HG02642 (cell line): ENCODE data around the gene TSPAN9.

Source experiments
- ATAC-seq: cut with Tn5 transposase; IDR thresholded peaks from one replicate; pipeline ENCODE4 v1.9.1; 2021; ENCODE audit warnings: mild to moderate bottlenecking; ENCODE audit not compliant: unreplicated experiment, poor library complexity

The TSPAN9 gene

GRCh38 chr12:3257411-3257810 is 180.2 kb downstream of the TSPAN9 start:
- ATAC-seq, result no peak

GRCh38 chr12:3259973-3260372 is 182.8 kb downstream of the TSPAN9 start:
- no peak for ATAC-seq

DNA sequence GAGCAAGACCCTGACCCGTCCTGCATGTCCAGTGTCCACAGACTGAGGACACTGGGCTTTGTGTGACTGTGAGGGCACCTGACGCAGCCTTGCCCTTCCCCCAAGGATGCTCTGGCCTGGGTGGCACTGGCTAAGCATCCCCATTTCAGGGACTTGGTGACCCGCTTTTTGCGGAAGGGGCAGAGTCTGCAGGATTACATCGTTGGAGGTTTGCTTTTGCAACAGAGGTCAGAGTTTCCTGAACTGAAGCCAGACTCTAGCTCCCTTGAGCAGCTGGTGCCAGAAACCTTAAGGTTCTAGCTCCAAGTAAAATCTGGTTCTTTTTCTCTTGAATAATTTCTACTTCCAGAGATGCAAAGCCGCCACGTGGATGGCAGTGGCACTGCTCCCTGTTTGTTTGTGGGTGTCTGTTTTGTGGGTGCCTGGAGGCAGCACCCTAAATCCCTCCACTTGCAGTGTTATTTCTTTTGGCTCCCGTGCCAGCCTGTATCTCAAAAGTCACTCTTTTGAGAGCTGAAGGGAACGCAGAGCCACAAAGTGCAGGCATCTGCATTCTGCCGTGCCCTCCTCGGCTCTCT is 184.7 kb downstream of the TSPAN9 start:
- ATAC-seq, result no peak

DNA sequence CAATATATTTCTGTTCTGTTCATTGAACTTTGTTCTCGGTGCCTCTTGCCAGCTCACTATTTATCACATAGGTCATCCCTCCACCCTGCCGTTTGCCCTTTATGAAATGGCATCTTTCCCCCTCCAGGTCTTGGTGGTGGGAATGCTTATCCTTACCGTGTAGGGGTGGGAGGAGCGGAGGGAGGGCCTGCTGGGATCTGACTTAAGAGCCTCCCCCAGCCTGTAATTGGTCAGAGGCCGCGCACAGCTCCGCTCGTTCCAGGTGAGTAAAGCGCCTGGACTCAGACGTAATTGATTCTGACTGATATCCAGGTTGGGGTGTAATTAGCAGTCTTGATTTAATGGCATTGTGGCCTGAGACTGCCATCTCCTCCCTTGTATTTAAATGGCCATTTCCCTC is 185.3 kb downstream of the TSPAN9 start:
- no peak for ATAC-seq

- ATAC-seq, result no peak
These were observed 186.1 kb downstream of the TSPAN9 start for GRCh38 chr12:3263282-3263681.

- no peak for ATAC-seq
These were observed 187.1 kb downstream of the TSPAN9 start for GRCh38 chr12:3263939-3264922.

GRCh38 chr12:3265406-3265805 is 188.2 kb downstream of the TSPAN9 start:
- ATAC-seq, result no peak

DNA sequence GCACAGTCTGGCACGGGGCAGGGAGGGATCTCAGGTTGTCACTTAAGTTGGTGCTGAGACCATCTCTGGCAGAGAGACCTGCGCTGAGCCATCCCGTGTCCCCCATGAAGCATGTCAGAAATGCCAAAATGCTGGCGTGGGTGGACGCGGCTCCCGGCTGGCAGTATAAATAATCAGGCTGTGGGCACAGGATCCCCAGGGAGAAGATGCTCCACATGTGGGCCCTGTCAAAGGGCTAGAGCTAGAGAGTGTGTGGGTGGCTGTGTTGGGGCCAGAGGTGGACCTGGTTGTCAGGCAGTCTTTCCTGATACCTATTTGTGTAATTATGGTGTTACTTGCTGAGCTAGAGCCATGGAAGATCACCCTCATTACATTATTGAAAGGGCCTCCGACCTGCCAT is 189.5 kb downstream of the TSPAN9 start:
- ATAC-seq, result no peak

- no peak for ATAC-seq
These were observed 190.5 kb downstream of the TSPAN9 start for GRCh38 chr12:3267690-3268089.

GRCh38 chr12:3269594-3269993 is 192.4 kb downstream of the TSPAN9 start:
- ATAC-seq, result no peak

DNA sequence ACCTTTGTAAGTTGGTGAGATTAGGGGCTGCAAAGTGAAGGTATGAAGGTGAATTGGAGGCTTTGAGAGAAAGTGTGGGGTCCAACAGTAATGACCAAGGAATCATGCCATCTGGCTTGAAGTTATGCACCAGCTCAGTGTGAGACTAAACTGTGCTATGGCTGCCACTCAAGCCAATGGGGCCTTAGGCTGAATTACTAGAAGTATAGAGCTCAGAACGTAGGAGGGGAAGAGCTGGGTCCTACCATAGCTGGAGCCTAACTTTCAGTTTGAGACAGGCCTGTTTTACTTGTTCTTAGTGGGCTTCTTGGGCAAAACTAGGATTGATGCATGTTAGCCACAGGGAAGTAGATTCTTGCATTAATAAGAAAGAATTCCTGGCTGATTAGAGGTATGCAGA is 194.0 kb downstream of the TSPAN9 start:
- no peak for ATAC-seq

- no peak for ATAC-seq
These were observed 194.5 kb downstream of the TSPAN9 start for GRCh38 chr12:3271639-3272038.

GRCh38 chr12:3272958-3273357 is 195.8 kb downstream of the TSPAN9 start:
- ATAC-seq, result no peak

DNA sequence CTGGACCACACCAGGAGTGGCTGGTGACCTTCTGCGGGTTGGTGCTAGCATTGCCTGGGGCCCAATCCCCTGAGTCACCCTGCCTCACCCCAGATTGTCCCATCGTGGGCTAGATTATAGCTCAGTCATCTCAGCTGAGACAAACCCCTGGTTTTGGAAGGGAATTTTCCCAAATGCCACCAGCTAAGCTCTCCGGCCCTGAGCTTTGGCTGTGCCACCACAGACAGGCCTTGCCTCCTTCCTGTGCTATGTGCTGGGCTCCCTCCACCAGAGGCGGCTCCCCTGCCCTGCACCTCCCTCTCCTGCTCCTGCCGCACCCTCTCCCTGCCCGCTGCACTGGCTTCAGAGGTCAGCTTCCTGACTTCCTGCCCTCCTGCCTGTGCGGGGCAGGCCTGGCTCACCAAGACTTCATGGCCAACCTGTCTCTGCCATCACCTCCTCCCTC is 196.3 kb downstream of the TSPAN9 start:
- ATAC-seq, result no peak

GRCh38 chr12:3274664-3275063 is 197.5 kb downstream of the TSPAN9 start:
- no peak for ATAC-seq

- no peak for ATAC-seq
These were observed 198.2 kb downstream of the TSPAN9 start for GRCh38 chr12:3275171-3276041.

DNA sequence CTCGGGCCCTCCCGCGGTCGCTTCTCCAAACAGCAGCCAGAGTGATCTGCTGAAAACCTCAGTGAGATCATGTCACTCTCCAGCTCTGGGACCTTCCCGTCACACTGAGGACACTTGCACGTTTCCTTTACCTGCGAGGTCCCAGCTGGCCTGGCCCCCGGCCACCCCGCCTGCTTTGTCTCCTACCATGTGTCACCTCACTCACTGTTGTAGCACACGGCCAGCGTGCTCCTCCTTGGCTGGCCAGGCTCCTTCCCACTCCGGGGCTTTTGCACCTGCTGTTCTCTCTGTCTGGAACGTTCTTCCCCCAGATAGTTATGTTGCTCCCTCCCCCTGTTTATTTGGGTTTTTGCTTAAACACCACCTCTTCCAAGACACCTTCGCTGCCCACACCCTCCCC is 199.0 kb downstream of the TSPAN9 start:
- ATAC-seq, result no peak

GRCh38 chr12:3277306-3277943 is 200.2 kb downstream of the TSPAN9 start:
- no peak for ATAC-seq

- ATAC-seq, result no peak
These were observed 201.7 kb downstream of the TSPAN9 start for GRCh38 chr12:3278681-3279414.

GRCh38 chr12:3279415-3279780 is 202.2 kb downstream of the TSPAN9 start:
- ATAC-seq, result no peak
